Kidney epithelial cell (primary cell): ENCODE measurements around the gene SRSF4. TPM values are rescaled to one million over a fixed set of nuclear protein-coding genes. Genes with fewer than 3 reads are reported as not detected.

Source experiments
- DNase-seq: peaks from one replicate; pipeline ENCODE4 v3.0.0-alpha.2; 2010; ENCODE audit warnings: low read depth
- H3K27me3 ChIP-seq: 2 replicates; pipeline ENCODE4 v1.6.0; 2011; ENCODE audit warnings: low read length; ENCODE audit not compliant: control insufficient read depth, insufficient read depth
- H3K36me3 ChIP-seq: 2 replicates; pipeline ENCODE4 v1.5.1; 2011; ENCODE audit warnings: low read length; ENCODE audit not compliant: control insufficient read depth, insufficient read depth
- H3K4me3 ChIP-seq: 2 replicates; pipeline ENCODE4 v1.5.1; 2011; ENCODE audit warnings: low read depth, mild to moderate bottlenecking, control low read depth, low read length
- CTCF ChIP-seq: IDR thresholded peaks from 2 replicates; pipeline ENCODE4 v1.5.1; 2011; ENCODE audit warnings: mild to moderate bottlenecking, moderate library complexity, low read length, control low read depth, inconsistent platforms; ENCODE audit not compliant: insufficient read depth, poor library complexity, severe bottlenecking
- total RNA-seq: library from RNA; depleted of rRNA; stranded (reverse); fragments of >200 nt; gene quantifications from 2 replicates; pipeline ENCODE4 v1.2.3, GENCODE V29; 2015

SRSF4 gene
- total RNA-seq, 1 donor from 2014 or later, result 40.2 TPM

DNA sequence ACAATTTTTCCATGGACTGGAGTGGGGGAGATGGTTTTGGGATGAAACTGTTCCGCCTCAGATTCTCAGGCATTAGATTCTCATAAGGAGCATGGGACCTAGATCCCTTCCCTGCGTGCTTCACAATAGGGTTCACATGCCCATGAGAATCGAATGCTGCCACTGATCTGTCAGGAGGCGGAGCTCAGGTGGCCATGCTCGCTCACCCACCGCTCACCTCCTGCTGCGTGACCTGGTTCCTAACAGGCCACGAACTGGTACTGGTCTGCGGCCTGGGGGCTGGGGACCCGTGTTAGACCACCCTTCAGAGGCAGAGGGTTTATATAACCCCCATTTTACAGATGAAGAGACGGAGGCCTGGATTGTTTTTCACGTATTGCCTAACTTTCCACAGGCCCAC is 16.3 kb upstream of the SRSF4 start:
- Histone ChIP-seq H3K4me3 (no peak overlapping the region), H3K27me3 (no peaks in the 10 kb centered on the region), H3K36me3 (peaks cover 4% of the 10 kb centered on the region)
- TF ChIP-seq CTCF, result no peak
- DNase-seq, result no peak

DNA sequence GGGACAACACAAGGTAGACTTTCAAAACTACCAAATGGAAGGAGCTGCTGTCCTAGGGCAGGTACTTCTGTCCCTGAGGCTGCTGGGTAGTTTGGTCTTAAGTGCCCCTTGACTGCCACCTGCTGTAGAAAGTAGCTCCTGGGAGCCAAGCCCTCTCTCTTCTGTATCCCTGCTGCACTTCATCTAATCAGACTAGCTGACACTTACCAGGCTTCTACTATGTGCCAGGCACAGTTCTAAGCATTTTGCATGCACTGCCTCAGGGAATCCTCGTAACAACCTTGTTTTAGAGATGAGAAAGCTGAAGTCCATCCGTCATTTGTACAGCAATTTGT is 15.9 kb upstream of the SRSF4 start:
- peaks cover 4% of the 10 kb centered on the region for H3K36me3 ChIP-seq
- H3K27me3 ChIP-seq, result no peaks in the 10 kb centered on the region
- DNase-seq, result no peak
- H3K4me3 ChIP-seq, result no peak overlapping the region
- peak; percentile 57 for TF ChIP-seq CTCF

GRCh38 chr1:29196863-29197589 is 15.3 kb upstream of the SRSF4 start:
- Histone ChIP-seq H3K4me3 (no peak overlapping the region), H3K36me3 (peaks cover 4% of the 10 kb centered on the region), H3K27me3 (no peaks in the 10 kb centered on the region)
- TF ChIP-seq CTCF, result no peak
- no peak for DNase-seq

GRCh38 chr1:29195881-29196291 is 14.2 kb upstream of the SRSF4 start:
- peaks cover 4% of the 10 kb centered on the region for H3K36me3 ChIP-seq
- H3K27me3 ChIP-seq, result no peaks in the 10 kb centered on the region
- H3K4me3 ChIP-seq, result no peak overlapping the region
- TF ChIP-seq CTCF, result no peak
- no peak for DNase-seq

DNA sequence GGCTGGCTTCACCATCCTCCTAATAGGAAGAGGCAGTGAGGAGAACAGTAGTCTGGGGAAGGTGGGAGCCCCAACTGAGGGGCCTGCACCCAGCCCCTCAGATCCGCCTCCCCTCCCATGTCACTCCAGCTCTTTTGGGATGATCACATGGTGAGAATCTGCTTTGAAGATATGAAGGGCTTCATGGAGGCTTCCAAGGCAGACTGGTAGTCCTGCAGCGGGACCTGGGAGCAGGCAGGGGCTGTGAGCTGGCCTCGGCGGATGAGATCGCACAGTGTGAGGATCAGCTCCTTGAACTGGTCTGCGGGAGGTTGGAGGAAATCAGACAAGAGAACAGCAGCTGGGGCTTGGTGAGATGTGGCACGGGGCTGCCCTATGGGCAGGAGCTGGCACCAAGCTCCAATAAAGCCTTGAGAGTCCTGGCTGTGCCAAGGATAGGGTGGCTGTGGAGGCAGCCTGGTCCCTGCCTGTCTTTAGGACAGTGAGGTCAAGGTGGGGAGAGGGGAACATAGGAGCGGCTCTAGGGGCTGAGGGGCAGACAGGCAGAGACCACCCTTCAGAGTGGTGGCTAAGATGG is 12.3 kb upstream of the SRSF4 start:
- no peak for DNase-seq
- no peaks in the 10 kb centered on the region for H3K27me3 ChIP-seq
- no peak overlapping the region for H3K4me3 ChIP-seq
- peaks cover 1% of the 10 kb centered on the region for H3K36me3 ChIP-seq
- TF ChIP-seq CTCF, result no peak

DNA sequence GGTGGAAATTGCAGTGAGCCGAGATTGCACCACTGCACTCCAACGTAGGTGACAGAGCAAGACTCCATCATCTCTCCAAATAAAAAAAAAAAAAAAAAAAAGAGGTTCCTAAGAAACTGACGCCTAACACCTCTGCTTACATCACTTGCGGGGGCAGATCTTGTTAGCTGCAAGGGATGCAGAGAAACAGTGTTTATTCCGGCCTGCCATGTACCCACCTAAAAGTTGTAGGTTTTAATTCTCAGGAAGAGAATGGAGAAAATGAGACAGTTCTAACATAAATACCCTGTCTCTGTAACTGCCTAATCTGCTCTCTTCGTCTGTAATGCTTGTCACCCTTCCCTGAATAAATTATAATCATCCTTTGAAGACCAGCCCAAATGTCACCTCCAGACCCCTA is 9.0 kb upstream of the SRSF4 start:
- TF ChIP-seq CTCF, result no peak
- H3K27me3 ChIP-seq, result no peaks in the 10 kb centered on the region
- H3K4me3 ChIP-seq, result no peak overlapping the region
- DNase-seq, result no peak
- no peaks in the 10 kb centered on the region for H3K36me3 ChIP-seq
